ENCODE results near the gene LAMA5. TPM values are rescaled to one million over a fixed set of nuclear protein-coding genes. Genes with fewer than 3 reads are reported as not detected.

LAMA5 gene
- polyA plus RNA-seq, 1 donor (not counting 4 experiments of a cell fraction or from before 2014, with no cell fraction given): 8.7 TPM

DNA sequence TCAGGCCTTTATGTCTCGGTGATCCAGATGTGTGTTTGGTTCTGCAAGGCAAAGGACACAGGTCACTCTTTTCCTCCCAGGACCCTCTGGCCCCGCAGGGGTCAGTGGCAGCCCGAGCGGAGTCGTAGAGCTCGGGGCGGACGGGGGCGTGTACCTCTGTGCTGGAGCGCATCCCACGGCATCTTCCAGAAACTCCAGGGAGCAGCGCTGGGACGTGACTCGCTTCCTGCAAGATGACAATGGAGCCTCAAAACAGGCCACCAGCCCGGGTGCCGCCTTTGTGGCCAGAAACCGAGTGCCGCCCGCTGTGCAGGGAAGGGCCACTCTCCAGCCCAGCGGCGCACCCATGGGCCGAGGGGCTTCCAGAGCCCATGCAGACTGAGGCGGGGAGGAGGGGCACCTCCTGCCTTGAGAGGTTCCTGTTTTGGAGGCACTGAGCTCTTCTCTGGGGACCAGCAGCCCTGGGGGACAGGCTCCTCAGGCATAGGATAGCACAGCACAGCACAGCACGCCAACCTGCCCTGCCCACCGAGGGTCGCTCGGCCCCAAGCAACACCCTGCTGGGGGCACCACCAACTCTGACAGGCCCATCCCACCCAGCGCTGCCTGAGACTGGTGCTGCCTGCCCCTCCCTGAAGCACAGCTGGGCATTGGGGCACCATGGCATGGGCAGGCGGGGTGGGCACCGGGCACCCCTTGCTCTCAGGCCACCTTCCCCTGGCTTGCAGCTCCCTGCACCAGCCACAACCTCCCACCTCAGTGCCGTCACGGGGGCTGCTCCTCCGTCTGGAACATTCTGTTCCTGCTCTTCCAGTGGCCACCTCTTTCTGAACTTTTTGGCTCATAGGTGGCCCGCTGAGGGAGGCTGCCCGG is 29.5 kb upstream of the LAMA5 start:
- dilution Hi-C loops (cut with MboI; ENCODE audit: extremely low pct_ligation_motif_present, low sequenced_read_pairs): no loop called here
- no peak overlapping the region for H3K27ac ChIP-seq (ENCODE audit: control insufficient read depth, insufficient read depth, low read length)
- H3K4me3 ChIP-seq (ENCODE audit: control insufficient read depth in 2 of 3, extremely low read depth in 1 of 3, insufficient read depth in 2 of 3, low read depth in 1 of 3, low read length in 3 of 3): no peak overlapping the region
- no peaks in the 10 kb centered on the region for H3K9me1 ChIP-seq (ENCODE audit: control insufficient read depth, extremely low read depth, insufficient read depth, low read length)
- no peak for TF ChIP-seq EZH2 (IDR thresholded peaks at IDR 0.05; ENCODE audit: low read length)
- TF ChIP-seq, protein P1, sequence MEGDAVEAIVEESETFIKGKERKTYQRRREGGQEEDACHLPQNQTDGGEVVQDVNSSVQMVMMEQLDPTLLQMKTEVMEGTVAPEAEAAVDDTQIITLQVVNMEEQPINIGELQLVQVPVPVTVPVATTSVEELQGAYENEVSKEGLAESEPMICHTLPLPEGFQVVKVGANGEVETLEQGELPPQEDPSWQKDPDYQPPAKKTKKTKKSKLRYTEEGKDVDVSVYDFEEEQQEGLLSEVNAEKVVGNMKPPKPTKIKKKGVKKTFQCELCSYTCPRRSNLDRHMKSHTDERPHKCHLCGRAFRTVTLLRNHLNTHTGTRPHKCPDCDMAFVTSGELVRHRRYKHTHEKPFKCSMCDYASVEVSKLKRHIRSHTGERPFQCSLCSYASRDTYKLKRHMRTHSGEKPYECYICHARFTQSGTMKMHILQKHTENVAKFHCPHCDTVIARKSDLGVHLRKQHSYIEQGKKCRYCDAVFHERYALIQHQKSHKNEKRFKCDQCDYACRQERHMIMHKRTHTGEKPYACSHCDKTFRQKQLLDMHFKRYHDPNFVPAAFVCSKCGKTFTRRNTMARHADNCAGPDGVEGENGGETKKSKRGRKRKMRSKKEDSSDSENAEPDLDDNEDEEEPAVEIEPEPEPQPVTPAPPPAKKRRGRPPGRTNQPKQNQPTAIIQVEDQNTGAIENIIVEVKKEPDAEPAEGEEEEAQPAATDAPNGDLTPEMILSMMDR (optimal IDR thresholded peaks at IDR 0.05 in 1 of 3, IDR thresholded peaks at IDR 0.05 in 1 of 3, conservative IDR thresholded peaks at IDR 0.05 in 1 of 3; ENCODE audit: extremely low read depth in 1 of 3, insufficient read depth in 2 of 3, low read length in 3 of 3): no peak
- no peaks in the 10 kb centered on the region for H3K27me3 ChIP-seq (ENCODE audit: control insufficient read depth, extremely low read depth, insufficient read depth, low read length)
- H3K4me2 ChIP-seq (ENCODE audit: control insufficient read depth, extremely low read depth, insufficient read depth, low read depth, low read length): no peak overlapping the region
- FAIRE-seq: no peak
- no peak overlapping the region for H2AFZ ChIP-seq (ENCODE audit: control insufficient read depth, low read length)
- no peak overlapping the region for H3K9ac ChIP-seq (ENCODE audit: control insufficient read depth, extremely low read depth, insufficient read depth, low read length)
- no peaks in the 10 kb centered on the region for H3K9me3 ChIP-seq (ENCODE audit: control insufficient read depth, low read depth, low read length)
- H4K20me1 ChIP-seq (ENCODE audit: control insufficient read depth, extremely low read depth, insufficient read depth, low read length): no peaks in the 10 kb centered on the region
- no peaks in the 10 kb centered on the region for H3K79me2 ChIP-seq (ENCODE audit: control insufficient read depth, insufficient read depth, low read length)
- H3K36me3 ChIP-seq (ENCODE audit: control insufficient read depth in 2 of 2, extremely low read depth in 1 of 2, insufficient read depth in 2 of 2, low read length in 2 of 2): peaks cover 5% of the 10 kb centered on the region in 2 experiments
- no peaks in the 10 kb centered on the region for H3K4me1 ChIP-seq (ENCODE audit: control insufficient read depth, extremely low read depth, insufficient read depth, low read length)
- DNase-seq (ENCODE audit: low read depth, low spot score): no peak

- no peak overlapping the region for H3K4me3 ChIP-seq (ENCODE audit: control insufficient read depth in 2 of 3, extremely low read depth in 1 of 3, insufficient read depth in 2 of 3, low read depth in 1 of 3, low read length in 3 of 3)
- no peak overlapping the region for H3K27ac ChIP-seq (ENCODE audit: control insufficient read depth, insufficient read depth, low read length)
- no peaks in the 10 kb centered on the region for H3K9me1 ChIP-seq (ENCODE audit: control insufficient read depth, extremely low read depth, insufficient read depth, low read length)
- no peaks in the 10 kb centered on the region for H3K4me1 ChIP-seq (ENCODE audit: control insufficient read depth, extremely low read depth, insufficient read depth, low read length)
- TF ChIP-seq, protein P1 (optimal IDR thresholded peaks at IDR 0.05 in 1 of 3, IDR thresholded peaks at IDR 0.05 in 1 of 3, conservative IDR thresholded peaks at IDR 0.05 in 1 of 3; ENCODE audit: extremely low read depth in 1 of 3, insufficient read depth in 2 of 3, low read length in 3 of 3): no peak
- TF ChIP-seq EZH2 (IDR thresholded peaks at IDR 0.05; ENCODE audit: low read length): no peak
- no peak overlapping the region for H2AFZ ChIP-seq (ENCODE audit: control insufficient read depth, low read length)
- H3K9me3 ChIP-seq (ENCODE audit: control insufficient read depth, low read depth, low read length): no peaks in the 10 kb centered on the region
- peaks cover 5 to 7% of the 10 kb centered on the region in 2 experiments for H3K36me3 ChIP-seq (ENCODE audit: control insufficient read depth in 2 of 2, extremely low read depth in 1 of 2, insufficient read depth in 2 of 2, low read length in 2 of 2)
- H4K20me1 ChIP-seq (ENCODE audit: control insufficient read depth, extremely low read depth, insufficient read depth, low read length): no peaks in the 10 kb centered on the region
- no peaks in the 10 kb centered on the region for H3K27me3 ChIP-seq (ENCODE audit: control insufficient read depth, extremely low read depth, insufficient read depth, low read length)
- no peak overlapping the region for H3K4me2 ChIP-seq (ENCODE audit: control insufficient read depth, extremely low read depth, insufficient read depth, low read depth, low read length)
- no peak overlapping the region for H3K9ac ChIP-seq (ENCODE audit: control insufficient read depth, extremely low read depth, insufficient read depth, low read length)
- H3K79me2 ChIP-seq (ENCODE audit: control insufficient read depth, insufficient read depth, low read length): no peaks in the 10 kb centered on the region
- FAIRE-seq (no peak), DNase-seq (ENCODE audit: low read depth, low spot score) (no peak)
- dilution Hi-C loops (cut with MboI; ENCODE audit: extremely low pct_ligation_motif_present, low sequenced_read_pairs): no loop called here
These were observed 28.5 kb upstream of the LAMA5 start for GRCh38 chr20:62395311-62396242.

All from keratinocyte (primary cell).